ENCODE measurements around the gene ARHGAP4. TPM values are rescaled to one million over a fixed set of nuclear protein-coding genes. Genes with fewer than 3 reads are reported as not detected.

The ARHGAP4 gene
- total and polyA plus RNA-seq, 10 donors, result 176 to 713 (median 269) TPM

DNA sequence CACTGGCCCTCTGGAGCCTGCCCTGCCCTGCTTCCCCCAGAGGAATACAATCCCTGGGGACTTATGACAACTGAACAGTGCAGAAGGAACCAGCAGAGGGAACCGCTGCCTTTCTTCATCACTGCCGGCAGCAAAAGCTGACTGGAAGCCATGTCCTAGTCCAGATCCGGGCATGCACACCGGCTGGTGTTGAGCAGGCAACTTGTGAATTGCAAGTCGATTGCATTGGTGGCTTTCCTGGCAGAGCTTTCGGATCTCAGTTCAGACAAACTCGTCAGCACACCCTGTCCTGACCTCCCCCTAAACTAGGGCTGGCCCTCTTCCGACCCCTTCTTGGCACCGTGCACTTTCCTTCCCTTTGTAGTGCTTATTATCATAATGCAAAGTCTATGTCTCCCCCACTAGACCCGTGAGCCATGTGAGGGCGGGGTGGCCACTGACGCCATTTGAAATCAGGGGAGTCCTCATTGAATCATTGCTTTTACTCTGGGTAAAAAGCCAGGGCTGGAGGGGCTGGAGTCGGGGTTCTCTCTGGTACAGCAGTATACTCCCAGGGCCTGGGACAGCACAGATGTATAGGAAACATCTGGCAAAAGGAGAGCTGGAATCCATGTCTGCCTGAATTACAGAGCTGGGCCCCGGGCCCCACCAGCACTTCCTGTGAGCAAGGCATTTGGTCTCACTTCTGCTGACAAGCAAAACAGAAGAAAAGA, 1.8 kb downstream of the ARHGAP4 start:
- 1 to 35% (median 8%) methylated on average over 10 to 14 of the region's 14 CpGs for WGBS, 5 donors
- intact Hi-C loops (cut with DNase I; ENCODE audit: low total_unique reads), result no loop called here
- Histone ChIP-seq H3K27me3 (replicated peaks in 1 of 7) (peaks cover 0 to 18% (median 0%) of the 10 kb centered on the region in 7 donors), H3K9me3 (no peaks in the 10 kb centered on the region), H3K4me1 (peaks cover 18 to 80% (median 73%) of the 10 kb centered on the region in 6 donors), H3K27ac (peak overlapping the region; percentile 27 to 99 (median 97)), H3K4me3 (peak overlapping the region; percentile 1 to 71 (median 52)), H3K36me3 (peaks cover 0 to 28% (median 7%) of the 10 kb centered on the region in 6 donors)
- TF ChIP-seq, protein P1, sequence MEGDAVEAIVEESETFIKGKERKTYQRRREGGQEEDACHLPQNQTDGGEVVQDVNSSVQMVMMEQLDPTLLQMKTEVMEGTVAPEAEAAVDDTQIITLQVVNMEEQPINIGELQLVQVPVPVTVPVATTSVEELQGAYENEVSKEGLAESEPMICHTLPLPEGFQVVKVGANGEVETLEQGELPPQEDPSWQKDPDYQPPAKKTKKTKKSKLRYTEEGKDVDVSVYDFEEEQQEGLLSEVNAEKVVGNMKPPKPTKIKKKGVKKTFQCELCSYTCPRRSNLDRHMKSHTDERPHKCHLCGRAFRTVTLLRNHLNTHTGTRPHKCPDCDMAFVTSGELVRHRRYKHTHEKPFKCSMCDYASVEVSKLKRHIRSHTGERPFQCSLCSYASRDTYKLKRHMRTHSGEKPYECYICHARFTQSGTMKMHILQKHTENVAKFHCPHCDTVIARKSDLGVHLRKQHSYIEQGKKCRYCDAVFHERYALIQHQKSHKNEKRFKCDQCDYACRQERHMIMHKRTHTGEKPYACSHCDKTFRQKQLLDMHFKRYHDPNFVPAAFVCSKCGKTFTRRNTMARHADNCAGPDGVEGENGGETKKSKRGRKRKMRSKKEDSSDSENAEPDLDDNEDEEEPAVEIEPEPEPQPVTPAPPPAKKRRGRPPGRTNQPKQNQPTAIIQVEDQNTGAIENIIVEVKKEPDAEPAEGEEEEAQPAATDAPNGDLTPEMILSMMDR (IDR thresholded peaks at IDR 0.05 in 8 of 11, conservative IDR thresholded peaks at IDR 0.05 in 3 of 11), result peak in 8 of 11 experiments; percentile 27 to 59 (median 42)
- TF ChIP-seq POLR2AphosphoS5 (IDR thresholded peaks at IDR 0.05) (peak; percentile 15 to 51 (median 50)), POLR2A (IDR thresholded peaks at IDR 0.05) (no peak)
- peak; percentile 88 for DNase-seq

DNA sequence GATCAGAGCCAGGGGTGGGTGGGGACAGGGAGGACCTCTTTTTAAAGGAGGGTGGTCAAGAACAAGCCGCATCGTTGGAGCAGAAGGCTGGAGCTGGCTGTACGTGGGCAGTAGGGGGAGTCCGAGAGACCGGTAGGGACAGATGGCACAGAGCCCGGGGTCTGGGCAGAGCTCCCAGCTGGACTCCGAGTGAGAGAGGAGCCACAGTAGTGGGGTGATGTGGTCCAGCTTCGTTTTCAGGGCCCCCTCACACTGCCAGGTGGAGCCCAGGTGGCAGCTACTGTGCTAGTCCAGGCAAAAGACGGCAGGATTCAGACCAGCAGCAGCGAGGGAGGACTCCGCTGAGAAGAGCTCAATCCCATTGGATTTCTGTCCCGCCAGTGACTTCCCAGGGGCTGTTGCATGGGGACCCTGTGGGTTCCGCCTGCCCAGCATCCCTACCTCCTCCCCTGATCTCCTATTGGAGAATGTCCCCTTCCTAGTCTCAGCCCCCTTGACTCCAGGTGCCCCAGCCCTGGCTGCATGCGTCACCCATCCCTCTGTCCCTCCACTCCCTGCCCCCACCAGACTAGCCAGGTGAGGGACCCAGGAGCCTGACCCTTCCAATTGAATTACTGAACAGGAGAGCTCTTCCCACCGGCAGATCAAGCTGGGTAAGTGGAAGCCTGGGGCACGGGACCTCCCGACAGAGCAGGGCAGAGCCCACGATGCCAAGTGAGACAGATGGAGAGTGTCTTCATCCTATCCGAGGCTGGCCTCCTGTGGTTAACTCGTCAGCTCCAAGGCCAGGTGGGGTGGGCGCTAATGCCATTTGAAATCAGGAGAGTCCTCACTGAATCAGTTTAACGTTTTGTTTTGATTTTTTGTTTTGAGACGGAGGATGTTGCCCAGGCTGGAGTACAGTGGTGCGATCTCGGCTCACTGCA, 2.9 kb downstream of the ARHGAP4 start:
- Histone ChIP-seq H3K27me3 (replicated peaks in 1 of 7) (peaks cover 0 to 18% (median 0%) of the 10 kb centered on the region in 7 donors), H3K36me3 (peaks cover 0 to 38% (median 13%) of the 10 kb centered on the region in 6 donors), H3K4me3 (peak overlapping the region in 5 of 8 donors; percentile 38 to 71 (median 55)), H3K4me1 (peaks cover 9 to 71% (median 65%) of the 10 kb centered on the region in 6 donors), H3K9me3 (no peaks in the 10 kb centered on the region), H3K27ac (peak overlapping the region in 6 of 8 donors; percentile 32 to 99 (median 97))
- 40 to 64% (median 52%) methylated on average over 17 to 25 of the region's 25 CpGs for WGBS, 5 donors
- DNase-seq, result peak; percentile 86
- TF ChIP-seq, protein P1 (IDR thresholded peaks at IDR 0.05 in 8 of 11, conservative IDR thresholded peaks at IDR 0.05 in 3 of 11), result peak in 9 of 11 experiments; percentile 25 to 54 (median 47)
- TF ChIP-seq POLR2A (IDR thresholded peaks at IDR 0.05) (no peak), POLR2AphosphoS5 (IDR thresholded peaks at IDR 0.05) (peak; percentile 9 to 20 (median 16))
- intact Hi-C loops (cut with DNase I; ENCODE audit: low total_unique reads), result no loop called here

DNA sequence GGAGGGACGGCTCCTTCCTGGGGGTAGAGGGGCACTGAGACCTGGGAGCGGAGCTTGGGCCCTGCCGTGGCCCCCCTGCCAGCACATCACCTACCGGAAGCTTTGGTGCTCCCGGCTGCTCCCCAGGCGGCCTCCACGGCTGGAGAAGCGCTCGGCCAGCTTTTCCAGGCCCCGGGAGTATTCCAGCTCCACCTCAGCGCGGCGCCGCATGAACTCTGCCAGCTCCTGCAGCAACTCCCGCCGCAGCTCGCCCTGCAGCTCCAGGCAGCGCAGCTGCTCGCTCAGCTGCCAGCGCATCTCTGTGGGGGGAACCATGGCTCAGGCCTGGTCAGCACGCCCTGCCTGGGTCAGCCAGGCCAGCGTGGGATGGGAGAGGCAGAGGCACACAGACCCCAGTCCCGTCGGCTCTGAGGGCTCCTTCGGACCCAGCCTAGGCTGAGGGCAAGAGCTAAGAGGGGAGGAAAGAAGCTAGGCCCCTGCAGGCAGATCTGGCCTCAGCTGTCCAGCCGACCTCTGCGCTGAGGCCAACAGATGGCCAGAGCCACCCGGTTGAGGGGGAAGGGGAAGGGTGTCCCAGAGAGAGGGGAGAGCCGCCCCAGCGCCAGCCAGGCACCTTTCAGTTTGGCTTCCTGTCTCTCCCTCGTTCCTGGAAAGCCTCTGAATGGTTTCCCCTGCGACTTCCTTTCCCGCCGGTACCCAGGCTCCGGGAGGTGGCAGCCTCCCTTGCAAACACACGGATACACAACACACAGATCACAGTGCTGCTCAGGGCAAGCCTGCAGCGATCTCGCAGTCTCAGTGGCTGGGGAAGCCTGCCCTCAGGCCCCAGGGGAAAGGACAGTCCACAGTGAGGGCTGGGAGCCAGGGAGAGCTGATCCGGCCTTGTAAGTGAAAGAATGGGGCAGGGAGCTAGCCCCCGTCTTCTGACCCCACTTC, 4.3 kb downstream of the ARHGAP4 start:
- peaks cover 9 to 61% (median 55%) of the 10 kb centered on the region in 6 donors for H3K4me1 ChIP-seq
- H3K9me3 ChIP-seq, result no peaks in the 10 kb centered on the region
- WGBS, 5 donors, result 44 to 63% (median 53%) methylated on average over 18 to 40 of the region's 40 CpGs; no CpG with 5 or more reads in 1 of the 5 donors
- TF ChIP-seq POLR2AphosphoS5 (IDR thresholded peaks at IDR 0.05) (peak in 2 of 3 donors; percentile 44), POLR2A (IDR thresholded peaks at IDR 0.05) (no peak)
- peak overlapping the region in 3 of 8 donors; percentile 4 to 71 (median 11) for H3K4me3 ChIP-seq
- DNase-seq, result peak; percentile 81
- peak overlapping the region in 6 of 8 donors; percentile 22 to 99 (median 97) for H3K27ac ChIP-seq
- intact Hi-C loops (cut with DNase I; ENCODE audit: low total_unique reads), result no loop called here
- H3K36me3 ChIP-seq, result peaks cover 0 to 52% (median 17%) of the 10 kb centered on the region in 6 donors
- H3K27me3 ChIP-seq (replicated peaks in 1 of 7), result peaks cover 0 to 18% (median 0%) of the 10 kb centered on the region in 7 donors
